Neural progenitor cell (in vitro differentiated cells): ENCODE results near the gene ZC3H10.
A peak's percentile ranks its signal among the peaks of the same experiment; 100 is the strongest.

Experiments used
- CTCF ChIP-seq: fragments of 200-600 bp; sonication (generic); IDR thresholded peaks from 2 replicates; pipeline ENCODE4 v1.5.1; 2017; ENCODE audit warnings: antibody characterized with exemption, mild to moderate bottlenecking
- EZH2 ChIP-seq: fragments of 200-600 bp; sonication (generic); IDR thresholded peaks from 2 replicates; pipeline ENCODE4 v1.6.1; 2017; ENCODE audit warnings: antibody characterized with exemption, mild to moderate bottlenecking, moderate library complexity
- EZH2phosphoT487 ChIP-seq: fragments of 200-600 bp; sonication (generic); IDR thresholded peaks from 2 replicates; pipeline ENCODE4 v1.6.1; 2017; ENCODE audit warnings: antibody characterized with exemption

GRCh38 chr12:56127888-56128669 is 10.0 kb downstream of the ZC3H10 start, which contains the start of gene ESYT1:
- peak; percentile 11 for TF ChIP-seq CTCF
- no peak for TF ChIP-seq EZH2
- TF ChIP-seq EZH2phosphoT487: no peak
